ENCODE data around the gene TNFAIP2.
"Not testable (repeated sequence)": the region's sequence is repeated elsewhere in the genome, so short reads cannot be mapped to it uniquely, and the experiment has no call there.

Gene TNFAIP2

GRCh38 chr14:103107941-103108748, 15.1 kb upstream of the TNFAIP2 start:
- no peak for DNase-seq (ENCODE audit: low read depth)

- DNase-seq (ENCODE audit: low read depth) = peak; percentile 55
Observed at GRCh38 chr14:103108749-103109207, 14.5 kb upstream of the TNFAIP2 start.

DNA sequence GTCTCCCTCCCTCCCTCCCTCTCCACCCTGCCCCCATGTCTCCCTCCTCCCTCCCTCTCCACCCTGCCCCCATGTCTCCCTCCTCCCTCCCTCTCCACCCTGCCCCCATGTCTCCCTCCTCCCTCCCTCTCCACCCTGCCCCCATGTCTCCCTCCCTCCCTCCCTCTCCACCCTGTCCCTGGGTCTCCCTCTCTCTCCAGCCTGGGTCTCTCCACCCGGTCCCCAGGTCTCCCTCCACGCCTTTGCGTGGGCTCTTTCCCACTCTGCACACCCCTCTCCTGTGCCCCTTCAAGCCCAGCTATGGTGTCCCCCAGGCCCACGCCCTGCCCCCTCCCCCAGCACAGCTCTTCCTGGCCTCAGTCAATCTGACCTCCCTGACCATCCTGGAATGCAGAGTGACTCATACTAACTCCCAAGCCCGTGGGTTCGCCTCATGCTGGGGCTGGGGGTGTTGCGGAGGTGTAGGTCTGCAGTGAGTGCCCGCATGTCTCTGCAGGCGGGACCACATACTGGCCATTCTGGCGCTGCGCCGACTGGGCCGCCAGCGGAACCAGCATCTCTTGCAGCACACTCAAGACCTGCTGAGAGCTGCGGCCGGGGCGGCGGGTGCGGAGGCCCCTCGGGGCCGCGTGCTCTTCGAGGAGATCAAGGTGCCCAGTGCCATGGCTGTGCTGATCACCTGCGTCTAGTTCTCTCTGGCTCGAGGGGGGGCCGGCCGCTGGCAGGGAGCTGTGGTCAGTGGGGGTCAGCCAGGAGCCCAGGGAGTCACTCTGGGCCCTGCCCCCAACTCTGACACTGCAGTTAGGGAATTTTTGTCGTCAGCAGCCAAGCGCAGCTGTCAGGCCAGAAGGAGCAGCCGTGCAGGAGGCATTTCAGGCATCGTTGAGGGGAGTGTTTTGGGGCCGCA, 13.5 kb upstream of the TNFAIP2 start:
- DNase-seq (ENCODE audit: low read depth) = peak; percentile 91

GRCh38 chr14:103110681-103111231, 12.5 kb upstream of the TNFAIP2 start:
- no peak for DNase-seq (ENCODE audit: low read depth)

- no peak for DNase-seq (ENCODE audit: low read depth)
Observed at GRCh38 chr14:103111232-103111868, 11.9 kb upstream of the TNFAIP2 start.

GRCh38 chr14:103112400-103113243, 10.6 kb upstream of the TNFAIP2 start:
- DNase-seq (ENCODE audit: low read depth) = no peak

DNA sequence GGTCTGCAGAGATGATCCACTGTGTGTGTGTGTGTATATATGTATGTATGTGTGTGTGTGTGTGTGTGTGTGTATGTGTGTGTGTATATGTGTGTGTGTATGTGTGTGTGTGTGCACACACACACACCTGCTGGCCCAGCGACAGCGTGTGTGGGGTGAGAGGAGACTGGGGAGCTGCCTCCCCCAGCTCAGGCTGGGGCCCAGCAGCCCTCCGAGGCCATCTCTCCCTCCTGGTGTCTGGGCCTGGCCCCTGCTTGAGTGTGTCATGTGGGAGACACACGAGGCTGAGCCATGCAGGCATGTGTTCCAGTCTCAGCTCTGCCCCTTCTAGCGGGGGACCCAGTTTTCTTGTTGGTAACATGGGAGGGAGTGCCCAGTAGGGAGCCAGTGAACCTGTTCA, 10.0 kb upstream of the TNFAIP2 start:
- no peak for DNase-seq (ENCODE audit: low read depth)

GRCh38 chr14:103113774-103114173, 9.5 kb upstream of the TNFAIP2 start:
- DNase-seq (ENCODE audit: low read depth) = no peak

- not testable (repeated sequence) for DNase-seq (ENCODE audit: low read depth)
Observed at GRCh38 chr14:103115086-103115679, 8.1 kb upstream of the TNFAIP2 start.

DNA sequence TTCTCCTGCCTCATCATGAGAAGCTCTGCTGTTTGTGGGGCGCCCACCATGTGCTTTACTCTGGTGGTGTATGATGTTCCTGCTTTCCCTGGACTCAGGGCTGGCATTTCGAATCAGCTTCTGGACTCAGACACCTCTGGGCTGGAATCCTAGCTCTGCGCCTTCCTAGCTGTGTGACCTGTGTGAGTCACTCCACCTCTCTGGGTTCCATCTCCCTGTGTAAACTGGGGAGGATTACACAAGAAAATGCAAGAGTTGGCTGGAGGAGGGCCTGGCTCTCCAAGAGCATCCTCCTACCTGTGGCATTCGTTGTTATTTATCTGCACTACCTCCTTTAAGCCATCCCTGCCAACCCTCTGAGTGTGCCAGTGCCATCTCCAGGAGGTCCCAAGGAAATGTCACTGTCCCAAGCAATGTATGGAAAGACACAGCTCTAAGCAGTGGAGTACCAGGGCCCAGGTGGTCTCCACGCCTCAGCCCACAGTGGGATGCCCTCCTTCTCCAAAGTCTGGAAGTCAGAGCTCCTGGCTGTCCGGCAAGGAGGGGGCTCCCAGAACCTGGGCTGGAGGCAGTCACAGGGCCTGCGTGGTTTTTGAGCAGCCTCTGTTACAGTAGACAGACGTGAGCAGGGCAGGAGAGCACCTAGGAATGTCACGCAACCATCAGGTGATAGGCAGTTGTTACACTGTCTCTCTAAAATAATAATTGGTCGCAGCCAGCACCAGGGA, 7.3 kb upstream of the TNFAIP2 start:
- DNase-seq (ENCODE audit: low read depth) = no peak

DNA sequence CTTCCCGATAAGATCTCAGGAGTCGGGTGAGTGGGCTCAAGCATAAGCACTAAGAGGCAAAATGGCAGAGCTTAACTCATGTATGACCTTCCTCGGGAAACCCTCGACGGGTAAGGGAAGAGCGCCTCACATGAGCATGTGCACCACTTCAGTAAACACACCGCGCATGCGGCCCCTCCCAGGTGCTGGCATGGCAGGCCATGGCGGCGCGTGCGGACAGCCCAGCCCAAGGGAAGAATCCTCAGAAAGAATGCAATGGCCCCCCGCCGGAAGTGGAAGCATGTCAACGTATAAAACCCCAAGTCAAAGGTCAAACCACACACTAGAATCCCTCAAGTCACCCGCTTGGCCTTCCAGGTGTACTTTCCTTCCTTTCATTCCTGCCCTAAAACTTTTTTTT, 6.6 kb upstream of the TNFAIP2 start:
- DNase-seq (ENCODE audit: low read depth) = no peak

GRCh38 chr14:103117499-103117898, 5.8 kb upstream of the TNFAIP2 start:
- not testable (repeated sequence) for DNase-seq (ENCODE audit: low read depth)

DNA sequence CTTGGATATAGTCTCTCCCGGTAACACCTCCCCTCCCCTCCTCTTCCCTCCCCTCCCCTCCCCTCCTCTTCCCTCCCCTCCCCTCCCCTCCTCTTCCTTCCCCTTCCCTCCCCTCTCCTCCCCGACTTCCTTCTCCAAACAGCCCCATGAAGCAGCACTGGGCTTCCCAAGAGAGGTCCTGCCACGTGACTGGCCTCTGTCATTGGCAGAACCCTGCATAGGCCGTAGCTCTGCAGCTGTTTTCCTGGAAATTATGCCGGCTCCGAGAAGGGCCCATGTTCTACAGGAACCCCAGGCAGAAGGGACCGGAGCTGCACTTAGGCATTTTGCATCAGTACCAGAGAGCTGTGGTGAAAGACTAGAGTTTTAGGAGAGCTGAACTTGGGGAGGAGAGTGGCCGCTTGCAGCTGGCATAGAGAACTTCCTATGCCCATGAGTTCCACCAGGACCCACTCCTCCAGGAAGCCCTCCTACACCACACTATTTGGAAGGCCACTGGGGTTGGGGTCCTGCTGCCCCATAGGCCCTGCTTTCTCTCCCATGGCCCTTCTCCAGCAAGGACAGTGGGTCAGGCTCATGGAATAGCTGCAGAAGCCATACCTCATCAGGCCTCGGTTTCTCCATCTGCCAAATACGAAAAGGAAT, 5.1 kb upstream of the TNFAIP2 start:
- no peak for DNase-seq (ENCODE audit: low read depth)

- no peak for DNase-seq (ENCODE audit: low read depth)
Observed at GRCh38 chr14:103118663-103119404, 4.4 kb upstream of the TNFAIP2 start.

GRCh38 chr14:103119527-103119926, 3.7 kb upstream of the TNFAIP2 start:
- not testable (repeated sequence) for DNase-seq (ENCODE audit: low read depth)

DNA sequence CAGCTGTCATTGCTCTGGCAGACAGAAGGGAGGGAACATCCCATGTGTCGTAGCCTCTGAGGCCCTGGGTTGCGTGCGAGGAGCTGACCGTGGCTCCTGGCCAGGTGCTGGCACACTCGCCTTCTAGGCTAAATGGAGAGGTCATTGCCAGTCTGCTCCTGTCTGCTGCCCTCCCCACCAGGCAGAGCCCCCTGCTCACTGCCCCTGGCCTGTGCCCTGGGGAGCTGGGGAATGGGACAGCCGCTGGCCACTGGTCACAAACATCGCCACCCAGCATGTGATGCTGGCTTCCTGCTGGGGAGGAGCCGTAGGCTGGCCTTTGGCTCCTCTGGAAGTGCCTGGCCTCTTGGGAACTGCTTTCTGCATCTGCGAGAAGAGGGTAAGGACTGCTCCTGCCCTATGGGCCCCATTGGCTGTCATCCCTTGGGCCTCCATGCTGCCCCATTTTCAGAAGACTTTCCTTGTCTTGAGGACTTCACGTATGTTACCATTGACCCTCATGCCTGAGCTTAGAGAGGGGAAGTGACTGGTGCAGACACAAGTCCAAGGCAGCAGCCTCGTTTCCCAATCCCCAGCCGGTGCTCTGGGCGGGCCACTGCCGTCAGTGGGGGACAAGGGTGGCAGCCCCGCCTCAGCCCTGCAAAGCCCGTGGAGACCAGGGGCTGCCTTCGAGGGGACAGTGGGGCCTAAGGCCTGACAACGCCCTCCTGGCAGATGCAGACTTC, 2.0 kb upstream of the TNFAIP2 start:
- DNase-seq (ENCODE audit: low read depth) = no peak

GRCh38 chr14:103121846-103122584, 1.2 kb upstream of the TNFAIP2 start:
- DNase-seq (ENCODE audit: low read depth) = no peak

DNA sequence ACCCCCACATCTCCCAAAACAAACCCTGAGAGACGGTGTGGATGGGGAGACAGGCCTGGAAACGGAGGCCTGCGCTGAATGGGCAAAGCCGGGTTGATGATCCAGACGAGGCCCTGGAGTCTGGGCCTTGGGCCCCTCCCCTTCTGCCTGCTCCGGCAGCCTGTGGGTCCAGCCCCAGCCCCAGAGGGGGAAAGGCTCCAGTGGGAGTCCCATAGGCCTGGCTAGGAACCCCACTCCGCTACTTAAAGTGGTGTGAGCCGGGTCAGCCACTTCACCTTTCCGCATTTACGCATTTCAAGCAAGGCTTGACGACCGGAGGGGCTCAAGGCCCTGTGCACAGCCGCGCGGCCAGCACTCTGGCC, 695 bp upstream of the TNFAIP2 start:
- DNase-seq (ENCODE audit: low read depth) = no peak
